H9 (cell line): ENCODE results near the gene SPATA16. TPM values are rescaled to one million over a fixed set of nuclear protein-coding genes. Genes with fewer than 3 reads are reported as not detected.

Experiments used
- DNase-seq: peaks from one replicate; pipeline ENCODE4 v3.0.0-alpha.2; 2017
- H2AFZ ChIP-seq: one replicate; pipeline ENCODE4 v1.6.1; 2013; ENCODE audit warnings: mild to moderate bottlenecking, low read length, control low read depth, moderate library complexity
- H2AK5ac ChIP-seq: 2 replicates; pipeline ENCODE4 v1.6.1; 2013; ENCODE audit warnings: low read length, control low read depth, mixed read lengths; ENCODE audit not compliant: insufficient read length
- H2BK120ac ChIP-seq: one replicate; pipeline ENCODE4 v1.6.1; 2013; ENCODE audit warnings: low read depth, mild to moderate bottlenecking, low read length, control low read depth, inconsistent platforms; ENCODE audit not compliant: poor library complexity, severe bottlenecking
- H2BK12ac ChIP-seq: 2 replicates; pipeline ENCODE4 v1.6.1; 2013; ENCODE audit warnings: low read length, control low read depth, mixed read lengths, low read depth; ENCODE audit not compliant: insufficient read length
- H2BK15ac ChIP-seq: 2 replicates; pipeline ENCODE4 v1.6.1; 2013; ENCODE audit warnings: low read depth, low read length, control low read depth
- H2BK20ac ChIP-seq: one replicate; pipeline ENCODE4 v1.6.1; 2013; ENCODE audit warnings: low read depth, mild to moderate bottlenecking, low read length, control low read depth, inconsistent platforms; ENCODE audit not compliant: poor library complexity, severe bottlenecking
- H2BK5ac ChIP-seq: 2 replicates; pipeline ENCODE4 v1.6.1; 2013; ENCODE audit warnings: low read length, control low read depth, mixed read lengths; ENCODE audit not compliant: insufficient read length
- H3K14ac ChIP-seq: 2 replicates; pipeline ENCODE4 v1.6.1; 2013; ENCODE audit warnings: low read length, control low read depth; ENCODE audit not compliant: insufficient read depth
- H3K18ac ChIP-seq: 2 replicates; pipeline ENCODE4 v1.6.1; 2013; ENCODE audit warnings: low read depth, mild to moderate bottlenecking, mixed read lengths, low read length, control low read depth; ENCODE audit not compliant: insufficient read length
- H3K23ac ChIP-seq: 2 replicates; pipeline ENCODE4 v1.6.1; 2013; ENCODE audit warnings: low read length, control low read depth, mixed read lengths, low read depth; ENCODE audit not compliant: insufficient read length
- H3K23me2 ChIP-seq: 2 replicates; pipeline ENCODE4 v1.6.1; 2013; ENCODE audit warnings: low read depth, mild to moderate bottlenecking, mixed read lengths, low read length, control low read depth; ENCODE audit not compliant: insufficient read length, poor library complexity, severe bottlenecking
- H3K27ac ChIP-seq: 2 replicates; pipeline ENCODE4 v1.5.1; 2013; ENCODE audit warnings: low read length, control low read depth, mixed read lengths, low read depth; ENCODE audit not compliant: insufficient read length
- H3K27me3 ChIP-seq: 2 replicates; pipeline ENCODE4 v1.6.1; 2013; ENCODE audit warnings: low read length, control low read depth, inconsistent platforms; ENCODE audit not compliant: insufficient read depth
- H3K4ac ChIP-seq: 2 replicates; pipeline ENCODE4 v1.6.1; 2013; ENCODE audit warnings: low read depth, mild to moderate bottlenecking, control low read depth, inconsistent platforms, low read length, moderate library complexity
- H3K4me1 ChIP-seq: 2 replicates; pipeline ENCODE4 v1.6.1; 2013; ENCODE audit warnings: low read length, control low read depth, inconsistent platforms; ENCODE audit not compliant: insufficient read depth
- H3K4me2 ChIP-seq: 2 replicates; pipeline ENCODE4 v1.6.1; 2013; ENCODE audit warnings: low read length, control low read depth, mixed read lengths; ENCODE audit not compliant: insufficient read length, insufficient read depth
- H3K56ac ChIP-seq: 2 replicates; pipeline ENCODE4 v1.6.1; 2013; ENCODE audit warnings: low read depth, mild to moderate bottlenecking, mixed read lengths, low read length, control low read depth; ENCODE audit not compliant: insufficient read length
- H3K79me1 ChIP-seq: 2 replicates; pipeline ENCODE4 v1.6.1; 2013; ENCODE audit warnings: low read depth, mild to moderate bottlenecking, moderate library complexity, low read length, control low read depth, inconsistent platforms; ENCODE audit not compliant: insufficient read depth, poor library complexity, severe bottlenecking
- H3K79me2 ChIP-seq: 2 replicates; pipeline ENCODE4 v1.6.1; 2013; ENCODE audit warnings: low read length, control low read depth, inconsistent platforms; ENCODE audit not compliant: insufficient read depth
- H3K9ac ChIP-seq: 2 replicates; pipeline ENCODE4 v1.6.1; 2013; ENCODE audit warnings: low read length, control low read depth, mixed read lengths; ENCODE audit not compliant: insufficient read length; ENCODE audit errors: extremely low read depth
- H3K9me3 ChIP-seq: one replicate; pipeline ENCODE4 v1.6.1; 2013; ENCODE audit warnings: low read depth, low read length, inconsistent platforms; ENCODE audit not compliant: control insufficient read depth
- H3T11ph ChIP-seq: one replicate; pipeline ENCODE4 v1.6.1; 2013; ENCODE audit warnings: mild to moderate bottlenecking, low read length, control low read depth, inconsistent platforms
- H4K20me1 ChIP-seq: one replicate; pipeline ENCODE4 v1.6.1; 2013; ENCODE audit not compliant: control insufficient read depth, insufficient read length, insufficient read depth
- H4K5ac ChIP-seq: 2 replicates; pipeline ENCODE4 v1.6.1; 2013; ENCODE audit warnings: low read depth, mild to moderate bottlenecking, mixed read lengths, low read length, control low read depth; ENCODE audit not compliant: insufficient read length
- H4K8ac ChIP-seq: replicated peaks from 2 replicates; pipeline ENCODE4 v1.6.1; 2013; ENCODE audit warnings: low read length, control low read depth, mixed read lengths, low read depth; ENCODE audit not compliant: insufficient read length
- H4K91ac ChIP-seq: 2 replicates; pipeline ENCODE4 v1.6.1; 2013; ENCODE audit warnings: low read depth, mild to moderate bottlenecking, moderate library complexity, mixed read lengths, low read length, control low read depth; ENCODE audit not compliant: insufficient read length
- H3K27ac Mint-ChIP-seq, 3 experiments: 2 replicates in 2 of 3; 3 replicates in 1 of 3; pipeline ENCODE4 v1.8.0; 2020 to 2021; ENCODE audit warnings: mixed read lengths in 3 of 3, mild to moderate bottlenecking in 1 of 3, moderate library complexity in 1 of 3
- H3K27me3 Mint-ChIP-seq: 2 replicates; pipeline ENCODE4 v1.8.0; 2021; ENCODE audit warnings: low read depth, mild to moderate bottlenecking, moderate library complexity, mixed read lengths
- H3K36me3 Mint-ChIP-seq, 3 experiments: 2 replicates in 2 of 3; 3 replicates in 1 of 3; pipeline ENCODE4 v1.8.0; 2020 to 2021; ENCODE audit warnings: low read depth in 3 of 3, mixed read lengths in 3 of 3; ENCODE audit not compliant: insufficient read depth in 1 of 3
- H3K4me1 Mint-ChIP-seq, 2 experiments: 2 replicates each; pipeline ENCODE4 v1.8.0; 2020; ENCODE audit warnings: mixed read lengths in 2 of 2
- H3K4me3 Mint-ChIP-seq, 2 experiments: 2 replicates in 1 of 2; 3 replicates in 1 of 2; pipeline ENCODE4 v1.8.0; 2020 to 2021; ENCODE audit warnings: mild to moderate bottlenecking in 2 of 2, mixed read lengths in 2 of 2, moderate library complexity in 1 of 2
- H3K9me3 Mint-ChIP-seq, 2 experiments: 2 replicates in 1 of 2; 3 replicates in 1 of 2; pipeline ENCODE4 v1.8.0; 2020; ENCODE audit warnings: mild to moderate bottlenecking in 2 of 2, mixed read lengths in 2 of 2, moderate library complexity in 1 of 2
- WGBS: extraction: QIAGEN DNeasy Blood & Tissue Kit; methylation state at CpG from one replicate; pipeline ENCODE4 v1.1.7; 2013; ENCODE audit warnings: missing lambda C conversion rate, low lambda C conversion rate, mixed read lengths; ENCODE audit not compliant: insufficient read length; ENCODE audit errors: extremely low coverage; 5-methylcytosine and 5-hydroxymethylcytosine counted together
- total RNA-seq: library from RNA; stranded (reverse); gene quantifications from 2 replicates; pipeline ENCODE4 v1.2.1, GENCODE V29; 2021
- TF ChIP-seq, protein P1 (sequence below): fragments of 200-600 bp; sonication (generic); conservative IDR thresholded peaks from 3 replicates; pipeline ENCODE4 v1.8.0; 2021; ENCODE audit warnings: antibody characterized with exemption, mild to moderate bottlenecking

The SPATA16 gene
- total RNA-seq, 1 experiment from 2014 or later = not detected

DNA sequence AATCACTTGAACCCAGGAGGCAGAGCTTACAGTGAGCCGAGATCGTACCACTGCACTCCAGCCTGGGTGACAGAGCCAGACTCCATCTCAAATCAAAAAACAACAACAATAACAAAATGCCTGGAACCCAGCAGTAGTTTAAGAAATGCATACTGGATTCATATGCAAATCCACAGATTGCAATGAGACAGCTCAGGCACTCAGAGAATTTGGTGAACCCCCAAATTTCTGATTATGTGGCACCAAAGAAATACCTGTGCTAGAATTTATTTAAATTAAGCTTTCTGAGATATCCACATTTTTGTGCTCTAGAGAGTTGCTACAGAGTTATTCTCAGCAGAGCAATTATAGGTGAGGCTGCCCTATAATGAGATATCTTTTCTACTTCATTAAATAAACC, 29.7 kb downstream of the SPATA16 start:
- H3K27me3 Mint-ChIP-seq = no peaks in the 10 kb centered on the region
- Histone ChIP-seq H3T11ph (no peak overlapping the region), H2BK120ac (no peak overlapping the region), H3K27ac (no peak overlapping the region), H3K56ac (no peak overlapping the region), H3K27me3 (no peaks in the 10 kb centered on the region), H3K4me2 (no peak overlapping the region), H4K20me1 (no peaks in the 10 kb centered on the region), H2BK20ac (no peak overlapping the region), H3K18ac (no peak overlapping the region), H2AFZ (no peak overlapping the region), H3K4ac (no peak overlapping the region), H2BK5ac (no peak overlapping the region), H3K23ac (no peak overlapping the region), H4K8ac (no peak overlapping the region), H2BK15ac (no peak overlapping the region), H2BK12ac (no peak overlapping the region), H3K9ac (no peak overlapping the region), H3K79me1 (no peaks in the 10 kb centered on the region), H3K4me1 (peaks cover 4% of the 10 kb centered on the region; the same call in 1 of the 2 replicates), H2AK5ac (no peak overlapping the region), H3K23me2 (no peaks in the 10 kb centered on the region), H3K14ac (no peak overlapping the region), H3K79me2 (no peaks in the 10 kb centered on the region), H4K91ac (no peak overlapping the region), H4K5ac (no peak overlapping the region), H3K9me3 (no peaks in the 10 kb centered on the region)
- no peaks in the 10 kb centered on the region for H3K36me3 Mint-ChIP-seq
- WGBS = no CpG with 5 or more reads among the region's 2 CpGs
- no peak overlapping the region for H3K4me3 Mint-ChIP-seq
- H3K4me1 Mint-ChIP-seq = peaks cover 28 to 37% of the 10 kb centered on the region in 2 experiments
- TF ChIP-seq, protein P1, sequence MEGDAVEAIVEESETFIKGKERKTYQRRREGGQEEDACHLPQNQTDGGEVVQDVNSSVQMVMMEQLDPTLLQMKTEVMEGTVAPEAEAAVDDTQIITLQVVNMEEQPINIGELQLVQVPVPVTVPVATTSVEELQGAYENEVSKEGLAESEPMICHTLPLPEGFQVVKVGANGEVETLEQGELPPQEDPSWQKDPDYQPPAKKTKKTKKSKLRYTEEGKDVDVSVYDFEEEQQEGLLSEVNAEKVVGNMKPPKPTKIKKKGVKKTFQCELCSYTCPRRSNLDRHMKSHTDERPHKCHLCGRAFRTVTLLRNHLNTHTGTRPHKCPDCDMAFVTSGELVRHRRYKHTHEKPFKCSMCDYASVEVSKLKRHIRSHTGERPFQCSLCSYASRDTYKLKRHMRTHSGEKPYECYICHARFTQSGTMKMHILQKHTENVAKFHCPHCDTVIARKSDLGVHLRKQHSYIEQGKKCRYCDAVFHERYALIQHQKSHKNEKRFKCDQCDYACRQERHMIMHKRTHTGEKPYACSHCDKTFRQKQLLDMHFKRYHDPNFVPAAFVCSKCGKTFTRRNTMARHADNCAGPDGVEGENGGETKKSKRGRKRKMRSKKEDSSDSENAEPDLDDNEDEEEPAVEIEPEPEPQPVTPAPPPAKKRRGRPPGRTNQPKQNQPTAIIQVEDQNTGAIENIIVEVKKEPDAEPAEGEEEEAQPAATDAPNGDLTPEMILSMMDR = no peak
- no peak for DNase-seq
- no peaks in the 10 kb centered on the region for H3K9me3 Mint-ChIP-seq
- H3K27ac Mint-ChIP-seq = peak overlapping the region in 1 of 3 experiments; percentile 92; a peak in 2 of 7 replicates
